ENCODE data around the gene GAREM1.

- TF ChIP-seq CTCF (IDR thresholded peaks at IDR 0.05), result no peak
- no peak for TF ChIP-seq POLR2AphosphoS5 (IDR thresholded peaks at IDR 0.05)
Measured at GRCh38 chr18:32480581-32480980, 9.9 kb upstream of the GAREM1 start.
